Motor neuron (in vitro differentiated cells): ENCODE results near the gene NAV1. TPM values are rescaled to one million over a fixed set of nuclear protein-coding genes. Genes with fewer than 3 reads are reported as not detected.

Source experiments
- ATAC-seq, 8 experiments: fragments of 200-7000 bp; cut with Tn5 transposase; replicated peaks in 6 of 8; 2 replicates each; pipeline ENCODE4 v1.8.0; 2021; ENCODE audit warnings: mild to moderate bottlenecking in 8 of 8, moderate library complexity in 8 of 8
- H3K27ac ChIP-seq, 2 donors: fragments of 250-450 bp; sonication (Bioruptor Pico); 2 replicates each; pipeline ENCODE4 v1.9.0; 2021; ENCODE audit warnings: antibody characterized with exemption in 2 of 2, mild to moderate bottlenecking in 2 of 2, moderate library complexity in 1 of 2
- H3K4me1 ChIP-seq, 2 donors: fragments of 250-450 bp; sonication (Bioruptor Pico); replicated peaks in 1 of 2; 2 replicates each; pipeline ENCODE4 v1.6.1; 2021; ENCODE audit warnings: antibody characterized with exemption in 2 of 2, mild to moderate bottlenecking in 2 of 2, moderate library complexity in 1 of 2
- H3K4me3 ChIP-seq, 5 donors: fragments of 250-450 bp; sonication (Bioruptor Pico); 2 replicates each; pipeline ENCODE4 v1.9.0; 2021; ENCODE audit warnings: antibody characterized with exemption in 5 of 5, mild to moderate bottlenecking in 5 of 5, moderate library complexity in 4 of 5
- WGBS, 10 experiments: fragments of 450-650 bp; shearing (Covaris generic); methylation state at CpG; one replicate each; pipeline ENCODE4 v1.0.0; 2022; 5-methylcytosine and 5-hydroxymethylcytosine counted together
- in situ Hi-C, 9 experiments: fragments of 400-800 bp; cut with MboI; loops; one replicate each; pipeline ENCODE4 v1.15.0; 2021; ENCODE audit warnings: low sequenced_read_pairs in 9 of 9, low pct_unique_long_range_greater_than_20kb in 2 of 9; ENCODE audit not compliant: unreplicated experiment in 9 of 9
- total RNA-seq, 8 experiments: library from RNA; unstranded; fragments of 300-600 nt; gene quantifications; 2 replicates each; pipeline versions ENCODE4 v1.2.3 to v1.2.4, GENCODE V29; 2022

NAV1 gene
- total RNA-seq, 8 experiments from 2014 or later, result 22.2 to 51.1 (median 35.9) TPM

DNA sequence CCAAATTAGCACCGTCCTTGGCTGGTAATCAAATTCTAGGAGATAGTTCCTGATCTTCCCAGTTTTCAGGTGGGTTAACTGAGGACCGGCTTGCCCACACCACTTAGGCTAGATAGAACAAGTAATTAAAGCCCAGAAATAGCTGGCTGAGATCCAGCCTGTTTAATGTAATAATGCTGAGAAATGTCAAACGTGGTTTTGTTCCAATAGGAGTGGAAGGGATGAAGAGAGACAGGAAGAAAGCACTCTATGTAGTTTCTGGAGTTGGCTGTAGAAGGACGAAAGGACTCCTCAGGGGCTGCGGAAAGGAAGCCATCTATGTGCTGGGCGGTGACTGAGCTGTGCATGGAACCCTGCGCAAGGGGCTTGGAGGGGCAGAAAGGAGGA, 18.6 kb downstream of the NAV1 start:
- in situ Hi-C loops, result loop anchor here in 6 of 9 experiments (10.0 to 25.0 kb wide), 4 partner anchors 147 to 230 kb away; no protein-coding TSS in a partner anchor
- no peak overlapping the region for H3K4me3 ChIP-seq
- WGBS, 10 experiments, result 48 to 100% (median 89%) methylated on average over 1 to 7 of the region's 7 CpGs; no CpG with 5 or more reads in 3 of the 10 experiments
- peaks cover 20 to 27% of the 10 kb centered on the region in 2 donors for H3K4me1 ChIP-seq
- ATAC-seq, result no peak
- no peak overlapping the region for H3K27ac ChIP-seq

DNA sequence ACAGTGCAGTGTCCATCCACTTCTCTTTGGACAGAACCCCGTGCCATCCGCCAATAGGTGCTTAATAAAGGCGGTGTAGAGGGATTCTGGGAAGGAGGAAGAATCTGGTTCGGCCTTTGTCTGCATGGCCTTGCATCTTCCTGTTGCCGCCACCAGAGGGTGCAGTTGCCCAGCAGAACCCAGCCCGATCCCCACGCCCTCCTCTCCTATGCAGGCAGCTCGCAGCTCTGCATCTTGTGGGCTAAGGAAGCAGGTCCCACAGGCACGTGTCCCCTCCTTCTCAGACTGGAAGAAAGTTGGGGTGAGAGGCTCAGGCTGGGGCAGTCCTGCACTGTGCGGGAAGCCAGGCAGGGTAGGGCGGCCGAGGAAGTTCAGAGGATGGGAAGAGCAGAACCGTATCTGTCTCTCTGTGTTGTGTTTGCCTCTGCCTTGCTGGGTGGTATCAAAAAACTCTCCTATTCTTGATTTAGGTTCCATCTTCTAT, 20.8 kb downstream of the NAV1 start:
- peak; percentile 50 to 96 (median 96) for ATAC-seq
- no peak overlapping the region for H3K27ac ChIP-seq
- H3K4me1 ChIP-seq, result peaks cover 6 to 7% of the 10 kb centered on the region in 2 donors
- in situ Hi-C loops, result loop anchor here (5.0 to 25.0 kb wide), 7 partner anchors 135 to 235 kb away; no protein-coding TSS in a partner anchor
- H3K4me3 ChIP-seq, result no peak overlapping the region
- WGBS, 10 experiments, result 0 to 42% (median 19%) methylated on average over 1 to 11 of the region's 13 CpGs; no CpG with 5 or more reads in 1 of the 10 experiments

- ATAC-seq, result no peak
- WGBS, 10 experiments, result 40 to 90% (median 69%) methylated on average over 1 to 6 of the region's 9 CpGs; no CpG with 5 or more reads in 3 of the 10 experiments
- in situ Hi-C loops, result loop anchor here (5.0 to 25.0 kb wide), 6 partner anchors 134 to 234 kb away; no protein-coding TSS in a partner anchor
- Histone ChIP-seq H3K4me1 (peaks cover 6 to 7% of the 10 kb centered on the region in 2 donors), H3K4me3 (no peak overlapping the region), H3K27ac (no peak overlapping the region)
These were observed 21.6 kb downstream of the NAV1 start for GRCh38 chr1:201560328-201561194.

GRCh38 chr1:201561195-201561564, 22.3 kb downstream of the NAV1 start:
- Histone ChIP-seq H3K27ac (no peak overlapping the region), H3K4me3 (no peak overlapping the region), H3K4me1 (peaks cover 6 to 7% of the 10 kb centered on the region in 2 donors)
- WGBS, 10 experiments, result 67 to 100% (median 91%) methylated on average over 1 to 3 of the region's 3 CpGs; no CpG with 5 or more reads in 2 of the 10 experiments
- no peak for ATAC-seq
- in situ Hi-C loops, result loop anchor here (5.0 to 25.0 kb wide), 6 partner anchors 134 to 234 kb away; no protein-coding TSS in a partner anchor

DNA sequence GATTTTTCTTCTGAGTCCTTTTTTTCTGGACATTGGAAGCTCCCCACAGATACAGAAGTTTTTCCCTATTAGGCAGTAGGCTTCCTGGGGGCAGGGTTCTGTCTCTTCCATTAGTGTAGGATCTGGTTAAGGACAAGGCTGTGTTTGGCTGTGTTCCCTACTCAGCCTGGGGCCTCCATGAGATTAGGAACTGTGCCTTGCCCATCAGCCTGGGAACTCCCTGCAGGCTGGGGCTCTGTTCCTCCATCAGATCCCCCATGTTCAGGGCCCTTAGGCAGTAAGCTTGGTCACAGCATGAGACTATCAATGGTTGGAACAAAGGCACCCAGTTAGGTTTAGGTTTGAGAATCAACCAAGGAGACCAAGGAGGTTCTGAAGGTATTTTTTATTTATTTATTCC, 22.7 kb downstream of the NAV1 start:
- in situ Hi-C loops, result loop anchor here (5.0 to 25.0 kb wide), 6 partner anchors 133 to 233 kb away; no protein-coding TSS in a partner anchor
- peak in 1 of 8 experiments; percentile 6 for ATAC-seq
- no peak overlapping the region for H3K27ac ChIP-seq
- H3K4me3 ChIP-seq, result no peak overlapping the region
- H3K4me1 ChIP-seq, result peaks cover 6 to 7% of the 10 kb centered on the region in 2 donors

DNA sequence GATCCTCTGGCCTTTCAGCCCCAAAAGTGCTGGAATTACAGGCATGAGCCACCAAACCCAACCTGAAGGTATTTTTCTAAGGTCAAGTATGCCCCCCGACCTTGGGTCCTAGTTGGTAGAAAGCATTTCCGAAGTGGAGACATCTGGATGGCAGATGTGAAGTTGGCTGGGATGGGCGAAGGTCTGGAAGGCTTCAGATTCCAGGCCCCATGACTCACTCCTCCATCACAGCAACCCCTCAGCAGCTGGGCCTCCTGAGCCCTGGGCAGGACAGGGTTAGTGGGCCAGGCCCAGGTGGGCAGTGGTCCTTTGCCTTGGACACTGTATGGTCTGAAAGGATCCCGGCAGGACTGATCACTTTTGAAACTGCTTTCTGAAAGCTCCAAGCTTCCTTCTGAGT, 23.3 kb downstream of the NAV1 start:
- no peak overlapping the region for H3K27ac ChIP-seq
- in situ Hi-C loops, result loop anchor here (5.0 to 25.0 kb wide), 6 partner anchors 133 to 233 kb away; no protein-coding TSS in a partner anchor
- peaks cover 8 to 10% of the 10 kb centered on the region in 2 donors for H3K4me1 ChIP-seq
- 0 to 100% (median 81%) methylated on average over 1 to 3 of the region's 4 CpGs; no CpG with 5 or more reads in 6 of the 10 experiments for WGBS, 10 experiments
- peak in 3 of 8 experiments; percentile 79 to 86 (median 79) for ATAC-seq
- H3K4me3 ChIP-seq, result no peak overlapping the region

- peak in 7 of 8 experiments; percentile 5 to 76 (median 32) for ATAC-seq
- in situ Hi-C loops, result loop anchor here (5.0 to 25.0 kb wide), 6 partner anchors 132 to 232 kb away; no protein-coding TSS in a partner anchor
- H3K4me3 ChIP-seq, result no peak overlapping the region
- H3K4me1 ChIP-seq, result peaks cover 8 to 14% of the 10 kb centered on the region in 2 donors
- WGBS, 10 experiments, result 0 to 93% (median 84%) methylated on average over 1 to 18 of the region's 18 CpGs; no CpG with 5 or more reads in 2 of the 10 experiments
- no peak overlapping the region for H3K27ac ChIP-seq
These were observed 23.9 kb downstream of the NAV1 start for GRCh38 chr1:201562659-201563405.

DNA sequence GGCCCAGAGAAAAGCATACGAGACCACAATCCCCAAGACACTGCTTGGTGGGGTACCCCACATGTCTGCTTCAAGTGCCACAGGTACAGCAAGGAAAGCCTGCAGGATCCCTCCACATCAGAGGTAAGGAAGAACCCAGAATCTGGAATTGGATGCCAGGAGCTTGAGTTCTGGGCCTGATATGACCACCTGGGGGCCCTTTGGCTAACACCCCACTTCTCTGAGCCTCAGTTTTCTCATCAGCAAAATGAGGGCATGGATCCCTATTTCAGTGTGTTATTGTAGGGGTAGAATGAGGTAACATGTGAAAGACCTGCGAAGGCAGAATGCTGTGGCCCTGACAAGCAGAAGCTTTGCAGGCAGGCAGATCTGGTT, 24.5 kb downstream of the NAV1 start:
- WGBS, 10 experiments, result 86 to 100% (median 94%) methylated on average over 1 to 2 of the region's 2 CpGs; no CpG with 5 or more reads in 6 of the 10 experiments
- Histone ChIP-seq H3K27ac (no peak overlapping the region), H3K4me1 (peaks cover 8 to 14% of the 10 kb centered on the region in 2 donors), H3K4me3 (no peak overlapping the region)
- in situ Hi-C loops, result loop anchor here (5.0 to 25.0 kb wide), 6 partner anchors 131 to 231 kb away; no protein-coding TSS in a partner anchor
- ATAC-seq, result no peak

DNA sequence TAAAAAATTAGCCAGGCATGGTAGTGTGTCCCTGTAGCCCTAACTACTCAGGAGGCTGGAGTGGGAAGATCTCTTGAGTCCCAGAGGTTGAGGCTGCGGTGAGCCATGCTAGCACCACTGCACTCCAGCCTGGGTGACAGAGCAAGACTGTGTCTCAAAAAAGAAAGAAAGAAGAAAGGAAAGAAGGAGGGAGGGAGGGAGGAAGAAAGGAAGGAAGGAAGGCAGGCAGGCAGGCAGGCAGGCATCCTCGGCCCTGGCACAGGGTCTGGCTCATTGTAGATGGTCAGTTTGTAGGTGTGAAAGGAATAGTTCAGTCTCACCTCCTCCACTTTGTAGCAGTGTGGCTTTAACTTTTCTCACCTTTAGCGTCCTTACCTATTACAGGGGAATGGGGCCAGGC, 25.0 kb downstream of the NAV1 start:
- WGBS, 10 experiments, result 69 to 90% (median 83%) methylated on average over 1 to 3 of the region's 3 CpGs; no CpG with 5 or more reads in 6 of the 10 experiments
- H3K4me1 ChIP-seq, result peaks cover 8 to 14% of the 10 kb centered on the region in 2 donors

GRCh38 chr1:201565024-201565730, 26.2 kb downstream of the NAV1 start:
- WGBS, 10 experiments, result 86 to 100% (median 91%) methylated on average over 1 to 10 of the region's 12 CpGs; no CpG with 5 or more reads in 1 of the 10 experiments
- in situ Hi-C loops, result loop anchor here in 8 of 9 experiments (10.0 to 25.0 kb wide), 5 partner anchors 130 to 230 kb away; no protein-coding TSS in a partner anchor
- no peak overlapping the region for H3K4me3 ChIP-seq
- no peak for ATAC-seq
- H3K4me1 ChIP-seq, result peaks cover 12 to 15% of the 10 kb centered on the region in 2 donors
- H3K27ac ChIP-seq, result no peak overlapping the region

More for the DNA sequence above, 25.0 kb downstream of the NAV1 start:
- no peak for ATAC-seq
- H3K27ac ChIP-seq, result no peak overlapping the region
- in situ Hi-C loops, result loop anchor here (5.0 to 25.0 kb wide), 6 partner anchors 131 to 231 kb away; no protein-coding TSS in a partner anchor
- H3K4me3 ChIP-seq, result no peak overlapping the region

GRCh38 chr1:201565771-201566528, 27.0 kb downstream of the NAV1 start:
- WGBS, 10 experiments, result 60 to 100% (median 82%) methylated on average over 1 to 8 of the region's 12 CpGs; no CpG with 5 or more reads in 3 of the 10 experiments
- in situ Hi-C loops, result loop anchor here in 8 of 9 experiments (10.0 to 25.0 kb wide), 5 partner anchors 129 to 229 kb away; no protein-coding TSS in a partner anchor
- no peak overlapping the region for H3K27ac ChIP-seq

More at GRCh38 chr1:201565771-201566528, 27.0 kb downstream of the NAV1 start:
- no peak for ATAC-seq
- Histone ChIP-seq H3K4me3 (no peak overlapping the region), H3K4me1 (peaks cover 19 to 23% of the 10 kb centered on the region in 2 donors)
